HG03045 (cell line): ENCODE data around the gene DLGAP1.

Experiments used
- ATAC-seq: cut with Tn5 transposase; IDR thresholded peaks from one replicate; pipeline ENCODE4 v1.9.1; 2021; ENCODE audit warnings: mild to moderate bottlenecking, moderate library complexity; ENCODE audit not compliant: unreplicated experiment

The DLGAP1 gene

DNA sequence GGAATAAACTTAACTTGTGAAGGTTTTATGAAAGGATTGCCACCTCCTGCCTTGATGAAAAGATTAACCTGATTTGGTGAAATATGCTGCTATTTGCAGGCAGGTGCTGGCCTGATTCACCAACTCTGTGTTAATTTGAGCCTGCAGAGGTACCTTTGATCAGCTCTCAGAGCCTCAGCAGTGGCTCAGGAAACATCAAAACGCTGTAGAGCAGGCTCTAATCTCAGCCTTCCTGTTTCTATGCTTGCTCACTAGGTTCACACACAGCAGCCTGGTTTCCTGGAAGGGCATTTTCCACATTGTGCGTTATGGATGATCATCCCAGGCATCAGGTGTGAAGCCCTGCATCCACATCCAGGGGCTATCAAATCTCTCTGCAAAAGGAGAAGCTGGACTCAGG, 988.2 kb downstream of the DLGAP1 start:
- no peak for ATAC-seq

DNA sequence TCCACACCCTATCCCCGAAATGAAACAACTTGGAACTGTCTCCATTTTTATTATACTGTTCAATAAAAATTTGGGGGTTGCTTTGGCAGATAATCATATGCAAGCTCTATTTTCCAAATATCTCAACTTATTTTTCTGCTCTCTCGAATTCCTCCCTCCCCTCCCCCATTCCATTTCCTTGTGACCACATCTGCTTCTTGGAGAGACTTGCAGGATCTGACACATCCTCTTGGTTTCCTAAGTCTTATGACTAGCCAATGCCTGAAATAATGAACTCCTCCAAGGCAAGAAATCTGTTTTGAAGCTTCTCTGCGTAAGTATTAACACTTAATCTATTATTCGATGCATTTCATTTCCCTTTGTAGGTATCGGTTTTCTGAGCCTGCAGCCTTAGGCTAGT, 989.1 kb downstream of the DLGAP1 start:
- no peak for ATAC-seq

DNA sequence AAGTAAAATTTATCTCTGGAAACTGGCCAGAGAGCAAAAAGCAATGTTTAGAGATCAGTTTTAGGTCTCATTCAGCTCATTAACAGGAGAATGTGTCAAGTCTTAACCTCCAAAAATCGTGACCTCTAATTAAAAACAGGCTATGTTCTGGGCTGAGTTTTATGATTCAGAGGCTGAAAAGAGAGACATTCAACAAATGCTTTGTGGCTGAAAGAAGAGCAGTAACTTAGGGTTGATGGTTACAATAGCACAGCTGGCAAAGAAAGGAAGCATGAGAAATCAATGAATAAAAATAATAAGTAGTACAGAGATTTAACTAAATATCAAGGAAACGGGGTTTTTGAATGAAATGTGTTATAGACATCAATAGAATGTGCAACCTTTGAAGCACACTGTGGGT, 992.1 kb downstream of the DLGAP1 start:
- ATAC-seq, result no peak

DNA sequence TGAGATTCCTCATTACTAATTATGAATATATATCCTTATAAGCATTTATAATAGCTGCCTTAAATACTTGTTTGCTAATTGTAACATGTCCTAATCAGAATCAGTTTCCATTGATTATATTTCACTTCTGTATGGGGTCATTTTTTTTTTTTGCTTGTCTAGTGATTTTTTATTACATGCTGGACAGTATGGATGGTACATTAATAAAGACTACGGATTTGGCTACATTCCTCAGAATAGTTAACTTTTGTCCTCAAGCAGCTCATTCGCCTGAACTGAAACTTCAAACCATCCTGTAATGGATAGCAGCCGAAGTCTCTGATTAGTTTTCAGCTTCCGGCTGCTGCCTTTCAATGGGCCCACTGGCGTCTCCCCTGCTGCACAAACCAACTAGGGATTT, 993.4 kb downstream of the DLGAP1 start:
- ATAC-seq, result no peak

DNA sequence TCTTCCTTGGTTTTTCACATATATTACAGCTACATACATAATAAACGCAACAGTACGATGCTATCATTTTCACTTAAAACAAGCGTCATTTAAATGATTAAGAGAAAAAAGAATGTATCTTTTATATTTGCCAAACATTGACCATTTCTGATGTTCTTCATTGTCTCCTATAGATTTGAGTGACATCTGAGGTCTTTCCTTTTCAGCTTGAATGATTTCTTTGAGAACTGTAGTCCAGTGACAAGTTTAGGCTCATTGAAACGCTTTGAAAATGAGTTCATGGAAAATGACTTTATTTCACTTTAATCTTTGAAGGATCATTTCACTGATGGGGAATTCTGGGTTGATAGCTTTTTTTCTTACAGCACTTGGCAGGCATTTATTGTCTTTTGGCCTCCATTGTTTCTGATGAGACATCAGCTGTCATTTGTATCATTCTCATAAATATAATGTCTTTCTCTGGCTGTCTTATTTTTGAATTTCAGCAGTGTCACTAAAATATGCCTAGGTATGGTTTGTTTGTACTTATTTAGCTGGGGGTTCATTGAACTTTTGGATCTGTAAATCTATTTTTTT, 994.2 kb downstream of the DLGAP1 start:
- no peak for ATAC-seq

DNA sequence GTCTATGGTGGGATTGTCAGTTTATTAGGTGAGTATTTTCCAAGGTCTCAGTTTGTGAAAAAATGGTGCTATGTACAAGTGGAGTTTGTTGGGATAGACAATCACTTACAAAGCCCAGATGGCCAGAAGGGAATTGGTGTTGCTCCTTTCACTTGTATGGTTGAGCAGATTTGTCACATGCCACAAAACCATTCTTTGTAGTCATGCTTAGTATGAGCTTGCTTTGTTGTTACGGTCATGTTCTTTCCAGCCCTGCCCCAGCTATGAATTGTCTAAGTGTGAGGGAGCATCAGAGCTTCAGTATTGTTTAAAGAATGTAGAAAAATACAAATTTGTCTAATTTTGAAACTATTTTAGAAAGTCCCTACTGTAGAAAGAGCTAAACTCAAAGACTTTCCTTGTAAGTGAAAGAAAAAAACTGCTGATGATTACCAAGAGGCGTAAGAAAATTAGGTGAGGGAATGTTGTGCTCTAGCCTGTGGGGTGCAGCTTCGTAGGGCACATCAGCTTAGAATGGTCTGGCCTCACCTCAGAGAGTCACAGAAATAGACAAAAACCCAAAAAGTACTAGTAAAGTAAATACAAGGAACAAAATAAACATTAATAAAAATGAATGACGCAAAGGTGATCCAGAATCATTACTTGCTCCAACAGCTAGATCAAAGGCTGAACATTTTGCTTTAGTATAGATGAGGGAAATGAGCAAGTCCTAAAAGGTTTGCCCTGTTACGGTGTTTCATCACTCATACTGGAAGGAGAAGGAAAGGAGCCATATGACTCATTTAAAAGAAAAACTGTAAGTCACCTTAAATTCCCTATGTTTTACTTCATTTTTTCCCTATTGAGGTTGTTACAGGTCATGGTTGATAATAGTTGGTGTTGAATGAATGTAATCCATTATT, 995.9 kb downstream of the DLGAP1 start:
- no peak for ATAC-seq

DNA sequence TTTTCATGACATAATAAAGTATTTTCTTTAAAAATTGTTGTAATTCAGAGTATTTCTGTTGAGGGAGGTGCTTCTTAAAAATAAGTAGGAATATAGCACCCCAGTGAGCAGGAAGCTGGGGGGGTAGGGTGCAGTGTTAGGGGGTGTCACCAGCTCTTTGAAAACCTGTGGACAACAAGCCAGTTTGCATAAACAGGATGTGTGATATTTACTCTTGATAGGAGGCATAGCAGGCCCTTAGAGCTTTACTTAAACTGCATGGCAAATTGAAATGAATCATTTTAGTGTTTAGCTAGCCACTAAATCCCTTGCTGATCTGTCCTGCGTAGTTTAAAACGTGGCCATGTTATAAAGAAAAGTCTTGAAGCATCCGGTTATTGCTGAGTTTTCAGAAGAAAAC, 996.7 kb downstream of the DLGAP1 start:
- ATAC-seq, result no peak

DNA sequence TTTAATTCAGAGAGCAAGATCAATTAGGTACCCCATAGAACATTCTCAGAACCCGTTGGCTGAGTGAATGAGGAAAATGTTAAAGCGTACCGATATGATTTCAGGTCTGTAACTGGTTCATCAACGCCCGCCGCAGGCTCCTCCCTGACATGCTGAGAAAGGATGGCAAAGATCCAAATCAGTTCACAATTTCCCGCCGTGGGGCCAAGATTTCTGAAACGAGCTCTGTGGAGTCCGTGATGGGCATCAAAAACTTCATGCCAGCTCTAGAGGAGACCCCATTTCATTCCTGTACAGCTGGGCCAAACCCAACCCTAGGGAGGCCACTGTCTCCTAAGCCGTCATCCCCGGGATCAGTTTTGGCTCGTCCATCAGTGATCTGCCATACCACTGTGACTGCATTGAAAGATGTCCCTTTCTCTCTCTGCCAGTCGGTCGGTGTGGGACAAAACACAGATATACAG, 997.8 kb downstream of the DLGAP1 start:
- ATAC-seq, result no peak

DNA sequence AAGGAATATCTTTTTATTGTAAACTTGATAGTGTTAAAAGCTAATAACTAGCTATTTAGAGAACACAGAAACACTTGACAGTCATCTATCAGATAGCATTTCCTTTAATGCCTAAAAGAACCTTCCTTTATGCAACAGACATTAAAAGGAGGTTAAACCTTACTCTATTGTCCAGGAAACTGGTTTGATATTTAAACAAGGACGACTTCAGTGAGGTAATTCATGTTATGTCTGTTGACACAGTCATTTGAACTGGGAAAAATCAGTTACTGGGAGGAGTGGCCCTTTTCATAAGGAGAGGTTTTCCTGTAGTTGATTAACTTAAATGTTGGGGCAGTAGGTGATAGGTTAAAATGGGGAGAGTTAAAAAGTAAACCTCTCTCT, 998.4 kb downstream of the DLGAP1 start:
- ATAC-seq, result no peak

DNA sequence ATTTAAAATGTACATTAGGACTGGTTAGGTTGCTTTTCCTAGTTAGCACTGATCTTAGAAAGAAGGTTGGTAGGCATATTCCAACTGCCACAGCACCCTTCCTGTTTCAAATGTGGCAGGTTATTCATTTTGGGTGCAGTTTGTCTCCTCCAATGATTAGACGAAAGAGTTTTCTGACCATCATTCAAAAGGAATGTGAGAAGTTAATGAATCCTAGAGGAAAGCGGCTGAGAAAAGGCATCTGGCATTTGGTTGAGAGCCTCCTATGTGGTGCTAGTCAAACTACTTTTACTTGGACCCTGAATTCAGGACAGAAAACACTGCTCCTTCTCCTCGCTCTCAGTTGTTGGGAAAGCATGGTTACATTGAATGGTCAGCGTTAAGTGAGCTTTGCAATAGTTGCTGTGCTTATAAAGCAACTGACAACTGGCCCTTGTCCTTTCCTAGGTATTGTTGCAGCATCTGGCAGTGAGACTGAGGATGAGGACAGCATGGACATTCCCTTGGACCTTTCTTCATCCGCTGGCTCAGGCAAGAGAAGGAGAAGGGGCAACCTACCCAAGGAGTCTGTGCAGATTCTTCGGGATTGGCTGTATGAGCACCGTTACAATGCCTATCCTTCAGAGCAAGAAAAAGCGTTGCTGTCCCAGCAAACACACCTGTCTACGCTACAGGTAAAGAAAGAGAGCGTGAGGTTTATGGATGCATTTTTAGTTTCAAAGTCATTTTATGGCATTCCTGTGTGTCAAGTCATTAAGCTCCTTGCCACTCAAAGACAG, 999.0 kb downstream of the DLGAP1 start:
- no peak for ATAC-seq

DNA sequence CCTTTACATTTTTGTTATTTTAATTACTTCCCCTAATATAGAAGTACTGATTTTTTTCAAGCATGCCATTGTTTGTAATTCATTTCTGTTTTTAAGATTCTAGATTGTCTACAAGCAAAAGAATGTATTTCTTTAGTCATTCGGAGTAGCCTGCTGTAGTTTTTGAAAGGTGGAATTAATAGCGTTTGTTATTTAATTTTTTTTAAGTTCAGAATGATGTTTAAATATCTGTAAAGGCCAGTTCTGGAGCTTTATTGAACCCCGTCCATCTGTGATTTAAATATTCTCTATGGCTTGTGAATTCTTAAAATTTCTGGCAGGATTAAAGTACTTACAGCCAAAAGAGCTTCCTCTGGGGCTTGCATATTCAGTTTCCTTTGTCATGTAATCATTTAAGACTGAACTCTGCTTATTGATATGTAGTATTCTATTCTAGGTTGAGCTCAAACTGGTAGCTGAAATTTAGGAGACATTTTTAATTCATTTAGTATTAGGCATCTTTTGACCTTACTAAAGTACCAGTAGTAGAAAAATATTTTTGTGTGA, 999.9 kb downstream of the DLGAP1 start:
- ATAC-seq, result no peak

DNA sequence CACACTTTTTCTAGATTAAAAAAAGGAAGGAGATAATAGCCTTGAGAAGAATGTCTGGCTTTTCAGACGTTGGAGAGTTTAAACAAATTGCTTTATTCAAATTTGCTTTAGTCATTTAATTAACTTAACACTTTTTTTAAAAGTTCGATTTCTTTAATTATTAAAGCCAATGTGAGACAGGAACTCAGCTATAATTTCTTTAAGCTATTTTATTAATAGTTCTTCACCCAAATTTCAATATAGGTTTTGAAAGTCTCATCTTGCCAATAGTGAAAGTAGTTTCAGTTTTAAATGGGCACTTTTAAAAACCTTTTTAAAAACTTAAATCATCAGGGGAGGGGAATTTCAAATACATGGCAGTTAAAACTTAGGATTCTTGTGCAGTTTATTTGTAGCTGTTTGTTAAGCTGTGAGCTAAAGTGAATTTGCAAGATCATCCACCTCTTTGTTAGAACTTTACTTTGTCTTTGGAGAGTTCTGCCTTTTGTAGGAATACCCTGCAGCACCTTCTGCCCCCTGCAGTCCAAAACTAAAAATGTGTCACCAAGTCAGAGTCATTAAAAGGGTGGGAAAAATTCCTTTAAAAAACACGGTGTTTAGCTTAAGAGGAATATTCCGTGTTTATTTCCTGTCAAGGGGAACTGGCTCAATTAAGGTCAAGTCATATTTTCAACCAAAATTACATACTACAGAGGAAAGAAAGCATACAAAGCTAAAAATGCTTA, 1000.6 kb downstream of the DLGAP1 start:
- no peak for ATAC-seq

DNA sequence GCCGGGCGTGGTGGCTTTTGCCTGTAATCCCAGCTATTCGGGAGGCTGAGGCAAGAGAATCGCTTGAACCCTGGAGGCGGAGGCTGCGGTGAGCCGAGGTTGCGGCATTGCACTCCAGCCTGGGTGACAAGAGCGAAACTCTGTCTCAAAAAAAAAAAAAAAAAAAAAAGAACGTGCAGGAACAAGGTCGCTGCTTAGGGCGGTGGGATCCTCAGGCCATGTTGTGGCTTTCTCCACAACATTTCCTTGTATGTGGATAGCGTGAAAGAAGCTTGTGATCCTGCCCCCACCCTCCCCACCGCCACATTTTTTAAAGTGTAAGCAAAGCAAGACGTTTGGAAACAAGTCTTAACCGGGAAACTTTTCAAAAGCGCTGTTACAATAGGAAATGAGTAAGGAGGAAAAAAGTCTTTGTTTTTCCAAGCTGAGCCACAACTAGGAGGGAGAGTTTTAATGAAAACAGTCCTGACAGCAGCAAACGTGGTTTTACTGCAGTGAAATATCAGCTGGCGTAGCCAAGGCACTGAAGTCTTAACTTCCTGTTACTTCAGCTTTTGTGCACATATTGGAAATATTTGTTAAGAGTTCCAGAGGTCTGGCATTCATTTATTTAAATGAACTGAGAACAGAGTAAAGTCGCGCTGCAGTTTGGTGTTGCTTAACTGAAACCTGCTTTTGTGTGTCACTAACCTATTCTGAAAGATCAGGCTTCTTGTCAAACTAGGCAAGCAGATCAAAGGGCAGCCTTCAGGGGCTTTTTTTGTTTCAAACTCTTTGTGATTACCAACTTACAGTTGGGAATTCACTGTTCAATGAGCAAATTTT, 1001.4 kb downstream of the DLGAP1 start:
- no peak for ATAC-seq

DNA sequence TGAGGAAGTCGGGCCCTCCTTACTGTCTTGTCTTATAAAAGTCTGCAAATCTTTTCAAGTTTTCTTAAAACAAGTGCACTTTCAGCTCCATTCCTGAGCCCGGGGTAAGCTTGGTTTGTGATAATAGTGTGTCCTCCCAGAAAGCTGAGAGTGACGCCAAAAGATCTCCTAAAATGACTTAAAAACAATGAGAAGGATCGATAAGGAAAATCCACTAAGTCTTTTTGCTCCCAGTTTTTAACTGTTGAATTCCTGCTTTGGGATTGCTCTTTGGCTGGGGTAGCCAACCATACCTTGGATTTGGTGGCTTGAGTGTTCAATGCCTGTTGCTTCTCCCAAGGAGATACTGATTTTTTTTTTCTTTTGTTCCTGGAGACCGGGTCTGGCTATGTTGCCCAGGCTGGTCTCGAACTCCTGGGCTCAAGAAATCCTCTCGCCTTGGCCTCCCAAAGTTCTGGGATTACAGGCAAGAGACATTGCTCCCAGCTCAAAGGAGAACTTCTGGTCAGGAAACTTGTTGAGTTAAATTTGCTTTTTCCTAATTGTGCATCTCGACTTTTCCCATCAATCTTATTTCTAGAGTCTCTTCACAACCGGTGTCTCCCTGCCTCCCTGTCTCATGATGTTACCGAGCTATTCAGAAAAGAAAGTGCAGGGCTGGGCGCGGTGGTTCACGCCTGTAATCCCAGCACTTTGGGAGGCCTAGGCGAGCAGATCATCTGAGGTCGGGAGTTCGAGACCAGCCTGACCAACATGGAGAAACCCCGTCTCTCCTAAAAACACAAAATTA, 1002.2 kb downstream of the DLGAP1 start:
- ATAC-seq, result no peak

DNA sequence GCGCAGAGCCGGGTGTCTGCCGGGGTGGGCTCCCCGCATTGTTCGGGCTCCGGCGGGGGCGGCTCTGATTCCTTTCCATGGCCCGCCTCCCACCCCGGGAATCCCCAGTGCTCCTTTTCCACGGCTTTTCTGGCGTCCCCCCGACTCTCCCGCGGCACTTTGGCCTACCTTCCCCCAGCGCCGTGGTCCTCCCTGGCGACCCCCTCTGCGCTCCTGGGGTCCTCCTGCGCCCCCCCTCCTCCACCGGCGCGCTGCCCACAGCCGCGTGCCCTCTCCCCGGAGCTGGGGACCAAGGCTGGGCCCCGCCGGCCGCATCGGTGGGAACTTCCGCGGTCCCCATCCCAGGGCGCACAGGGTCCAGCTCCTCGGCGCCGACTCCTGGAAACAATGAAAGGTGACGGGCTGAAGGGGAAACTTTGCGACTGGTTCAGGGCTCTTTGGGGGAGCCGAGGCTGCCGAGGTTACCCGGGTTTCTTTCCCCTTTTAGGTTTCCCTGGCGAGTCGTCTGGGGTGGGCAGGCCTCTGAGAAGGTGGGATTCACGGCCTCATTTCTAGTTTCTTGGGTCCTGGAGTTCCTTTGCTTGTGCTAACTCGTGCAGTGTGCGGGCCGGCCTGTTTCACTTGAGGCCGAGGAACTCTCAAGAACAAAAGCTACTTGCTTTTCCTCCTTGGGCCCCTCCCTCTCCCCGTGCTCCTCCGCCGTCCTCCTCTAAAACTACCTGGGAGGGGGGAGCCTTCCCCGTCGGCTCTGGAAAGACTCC, 1002.9 kb downstream of the DLGAP1 start:
- no peak for ATAC-seq

DNA sequence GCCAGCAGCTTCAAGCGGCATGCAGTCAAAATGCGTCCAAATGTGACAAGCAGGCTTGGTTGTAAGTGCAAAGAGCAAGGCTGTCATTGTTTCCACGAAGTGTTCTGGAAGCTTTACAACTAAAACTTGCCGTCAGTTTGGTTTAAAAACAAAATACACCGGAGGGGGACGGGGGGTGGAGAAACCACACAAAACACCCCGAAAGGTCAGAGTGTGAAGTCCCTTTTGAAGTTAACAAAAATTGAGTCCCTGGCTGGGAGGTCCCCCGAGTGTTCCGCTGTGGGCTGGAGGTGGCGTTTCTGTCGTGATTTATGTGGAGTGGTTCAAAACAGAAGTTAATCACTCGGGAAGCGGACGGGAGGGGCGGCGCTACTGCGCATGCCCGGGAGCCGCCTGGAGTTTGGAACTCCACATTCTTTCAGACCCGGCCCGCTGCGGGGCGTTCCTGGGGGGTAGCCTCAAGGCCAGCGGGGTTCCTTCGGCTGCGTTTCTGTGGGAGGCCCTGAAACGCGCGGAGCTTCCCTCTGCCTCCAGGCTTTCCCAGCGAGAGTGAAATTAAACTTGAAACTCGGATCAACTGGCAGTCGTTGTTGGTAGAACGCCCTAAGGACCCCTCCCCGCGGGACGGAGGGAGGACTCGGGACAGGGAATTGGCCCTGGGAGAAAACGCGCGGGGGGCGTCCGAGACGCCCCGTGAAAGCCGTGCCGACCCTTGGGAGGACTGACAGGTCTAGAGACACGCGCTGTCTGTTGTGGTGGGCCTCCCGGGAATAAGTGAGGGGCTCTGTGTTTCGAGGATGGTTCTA, 1003.7 kb downstream of the DLGAP1 start:
- ATAC-seq, result no peak

DNA sequence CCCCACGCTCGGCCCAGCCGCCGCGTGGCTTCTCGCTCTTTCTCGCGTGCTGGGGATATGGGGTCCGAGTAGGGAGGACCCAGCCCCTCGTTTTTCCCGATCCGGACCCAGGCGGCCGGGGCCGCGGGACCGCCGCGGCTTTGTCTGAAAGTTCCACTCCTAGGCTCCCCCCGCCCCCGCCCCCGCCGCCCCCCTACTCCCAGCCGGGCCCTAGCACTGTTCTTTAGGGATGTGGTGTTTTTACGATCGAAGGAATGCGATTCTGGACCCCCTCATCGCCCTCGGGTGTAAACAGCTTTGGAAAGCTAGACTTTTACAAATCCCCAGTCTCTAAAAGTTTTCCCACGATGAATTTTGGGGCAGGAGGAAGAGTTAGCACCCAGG, 1004.3 kb downstream of the DLGAP1 start:
- ATAC-seq, result no peak
